ENCODE measurements around the gene KMT2D. TPM values are rescaled to one million over a fixed set of nuclear protein-coding genes. Genes with fewer than 3 reads are reported as not detected.

The KMT2D gene
- total and polyA plus RNA-seq, 10 of the 15 experiments (the other 5 are each of a cell fraction or from before 2014, with no cell fraction given), result 0.51 to 71.5 (median 10.4) TPM

DNA sequence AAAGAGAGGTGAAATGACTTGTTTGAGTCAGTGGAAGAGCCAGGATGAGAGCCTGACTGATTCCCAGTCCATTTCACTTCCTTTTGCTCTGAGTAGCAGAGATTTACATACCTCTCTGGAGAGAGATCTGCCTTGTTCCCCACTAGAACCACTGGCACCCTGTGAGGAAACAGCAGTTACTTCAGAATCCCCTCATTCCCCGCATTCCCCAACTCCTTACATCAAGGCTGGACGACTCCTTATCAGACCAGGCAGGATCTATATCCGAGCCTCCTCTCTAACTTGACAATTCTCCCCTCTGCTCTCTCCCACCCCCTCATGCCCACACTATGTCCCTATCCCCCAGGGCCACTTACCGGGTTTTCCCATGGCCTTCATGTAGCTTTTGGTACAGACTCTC, 5.5 kb upstream of the KMT2D start:
- peaks cover 4% of the 10 kb centered on the region for H3K4me1 ChIP-seq (ENCODE audit: control insufficient read depth, insufficient read depth, low read length)
- ChIA-PET POLR2A (interaction anchor here (1.1 to 1.7 kb wide), 2 partner anchors 8 to 22 kb away, joined by 3 to 8 read pairs; no protein-coding TSS in a partner anchor), CTCF (interaction anchor here (1.4 to 12.5 kb wide), 6 partner anchors 9 to 65 kb away, joined by 3 to 254 read pairs (median 34); partner anchors contain the start of genes DHH and TUBA1B), RAD21 (ENCODE audit: unreplicated experiment) (interaction anchor here (0.7 to 4.3 kb wide), 4 partner anchors 22 to 251 kb away, joined by 3 to 66 read pairs (median 34); partner anchors contain the start of genes DHH and TUBA1B), SMC1A (ENCODE audit: uncharacterized antibody, unreplicated experiment) (interaction anchor here (1.4 to 6.7 kb wide), 3 partner anchors 10 to 28 kb away, joined by 3 to 82 read pairs (median 64); partner anchors contain the start of gene DHH)
- H3K9me3 ChIP-seq (replicated peaks; ENCODE audit: control insufficient read depth, insufficient read depth, low read length), result no peaks in the 10 kb centered on the region
- no peak overlapping the region for H3K4me3 ChIP-seq
- intact Hi-C loops (cut with micrococcal nuclease; ENCODE audit: unreplicated experiment) (no loop called here), in situ Hi-C loops (cut with MboI) (loop anchor here (10.0 kb wide), 1 partner anchor 169 kb away; no protein-coding TSS in a partner anchor)
- no peaks in the 10 kb centered on the region for H4K20me1 ChIP-seq (ENCODE audit: control insufficient read depth, insufficient read depth)
- H3K27ac ChIP-seq (ENCODE audit: control insufficient read depth, insufficient read depth), result no peak overlapping the region
- no peak overlapping the region for H2AFZ ChIP-seq (ENCODE audit: control insufficient read depth, low read depth, low read length)
- no peak for DNase-seq (ENCODE audit: low read depth, low spot score)
- H3K36me3 ChIP-seq (ENCODE audit: control insufficient read depth in 2 of 2, insufficient read depth in 2 of 2, low read length in 1 of 2), result no peaks in the 10 kb centered on the region
- TF ChIP-seq PRDM15 (CRISPR knock-in tag; IDR thresholded peaks at IDR 0.05) (no peak), NR2C2 (IDR thresholded peaks at IDR 0.05; ENCODE audit: borderline replicate concordance, control insufficient read depth, insufficient read length, low read depth) (no peak), CHD1 (IDR thresholded peaks at IDR 0.05; ENCODE audit: low read depth, low read length) (no peak), POLR2AphosphoS2 (IDR thresholded peaks at IDR 0.05; ENCODE audit: low read depth, low read length) (no peak), PAX5 (IDR thresholded peaks at IDR 0.05; ENCODE audit: borderline replicate concordance, low read depth, low read length) (no peak), STAT1 (conservative IDR thresholded peaks at IDR 0.05) (no peak), ZNF207 (IDR thresholded peaks at IDR 0.05; ENCODE audit: borderline replicate concordance) (no peak), FOXK2 (IDR thresholded peaks at IDR 0.05) (no peak), HDAC6 (IDR thresholded peaks at IDR 0.05; ENCODE audit: unreplicated experiment) (no peak), CEBPB (IDR thresholded peaks at IDR 0.05; ENCODE audit: borderline replicate concordance in 1 of 2, low read depth in 2 of 2, low read length in 2 of 2) (no peak), HSF1 (IDR thresholded peaks at IDR 0.05; ENCODE audit: low read depth, low read length) (no peak), IKZF1 (conservative IDR thresholded peaks at IDR 0.05) (no peak), NFYB (IDR thresholded peaks at IDR 0.05; ENCODE audit: insufficient read depth, low read depth, low read length) (no peak), ESRRA (IDR thresholded peaks at IDR 0.05; ENCODE audit: low read length) (no peak), GABPA (IDR thresholded peaks at IDR 0.05; ENCODE audit: low read depth) (no peak), HCFC1 (IDR thresholded peaks at IDR 0.05; ENCODE audit: low read length) (no peak)
- no peak overlapping the region for H3K4me2 ChIP-seq (ENCODE audit: control insufficient read depth, insufficient read depth)
- WGBS (ENCODE audit: insufficient coverage, insufficient replicate concordance, low lambda C conversion rate, missing lambda C conversion rate), result 74% methylated on average over 4 of the region's 4 CpGs
- H3K79me2 ChIP-seq (ENCODE audit: control insufficient read depth, insufficient read depth, low read length), result peaks cover 12% of the 10 kb centered on the region
- no peak overlapping the region for H3K9ac ChIP-seq (ENCODE audit: control insufficient read depth, insufficient read depth, low read length)
- FAIRE-seq, result no peak
- no TSS peak for BruUV-seq (replicated peaks)
- H3K27me3 ChIP-seq (replicated peaks in 1 of 2; ENCODE audit: control insufficient read depth in 2 of 2, insufficient read depth in 2 of 2, low read length in 1 of 2), result no peaks in the 10 kb centered on the region
- no peak for ATAC-seq

Data from GM12878 (cell line).